Ishikawa (cell line): ENCODE data around the gene TMEM255A.

Experiments
- CEBPB ChIP-seq: IDR thresholded peaks from 2 replicates; pipeline ENCODE4 v1.6.1; 2012
- FOXM1 ChIP-seq: IDR thresholded peaks from 2 replicates; pipeline ENCODE4 v1.6.1; 2012; ENCODE audit warnings: low read depth, borderline replicate concordance
- RAD21 ChIP-seq: IDR thresholded peaks from 2 replicates; pipeline ENCODE4 v1.6.1; 2012; ENCODE audit warnings: low read depth
- TAF1 ChIP-seq: IDR thresholded peaks from 2 replicates; pipeline ENCODE4 v1.6.1; 2012; ENCODE audit warnings: low read depth, mild to moderate bottlenecking

DNA sequence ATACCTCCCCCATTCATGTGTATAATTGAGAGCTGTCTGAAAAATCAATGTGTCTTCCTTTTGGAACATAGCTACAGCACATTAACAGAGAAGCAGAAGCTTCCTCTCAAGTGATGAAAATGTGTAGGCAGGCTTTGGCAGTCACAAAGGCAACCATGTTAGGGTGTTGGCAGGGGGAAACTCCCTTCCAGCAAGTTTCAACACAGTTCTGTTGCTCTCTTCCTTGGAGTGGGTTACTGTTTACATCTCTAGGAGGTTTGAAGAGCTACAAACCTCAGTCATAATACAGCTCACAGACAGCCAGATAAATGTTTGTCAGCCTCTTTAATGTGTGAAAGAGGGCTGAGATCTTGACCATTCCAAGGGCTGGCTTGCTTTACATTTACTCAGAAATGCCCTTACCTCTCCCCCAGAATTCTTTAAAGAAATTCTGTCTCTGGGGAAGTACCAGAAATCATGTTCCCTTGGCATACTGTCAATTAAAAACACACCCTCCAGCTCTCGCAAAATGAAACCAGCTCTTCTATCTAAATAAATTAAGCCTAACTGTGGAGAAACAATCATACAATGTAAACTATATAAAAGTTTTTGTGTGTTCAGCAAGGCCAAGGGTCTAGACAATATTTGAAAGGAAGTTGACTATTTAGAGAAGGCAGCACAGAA, 41.8 kb downstream of the TMEM255A start:
- TF ChIP-seq FOXM1 (no peak), CEBPB (no peak), TAF1 (no peak), RAD21 (no peak)
